Stimulated activated CD4-positive, alpha-beta T cell treated with anti-CD3 and anti-CD28 coated beads, Interleukin-1b, Interleukin-23, amount 100 ng/mL, for 1 hour (primary cell): ENCODE data around the gene VPS54.

Experiments
- DNase-seq, 2 donors: peaks; one replicate each; pipeline ENCODE4 v3.0.0-alpha.2; 2020; ENCODE audit warnings: low read depth in 2 of 2

The VPS54 gene, protein sequence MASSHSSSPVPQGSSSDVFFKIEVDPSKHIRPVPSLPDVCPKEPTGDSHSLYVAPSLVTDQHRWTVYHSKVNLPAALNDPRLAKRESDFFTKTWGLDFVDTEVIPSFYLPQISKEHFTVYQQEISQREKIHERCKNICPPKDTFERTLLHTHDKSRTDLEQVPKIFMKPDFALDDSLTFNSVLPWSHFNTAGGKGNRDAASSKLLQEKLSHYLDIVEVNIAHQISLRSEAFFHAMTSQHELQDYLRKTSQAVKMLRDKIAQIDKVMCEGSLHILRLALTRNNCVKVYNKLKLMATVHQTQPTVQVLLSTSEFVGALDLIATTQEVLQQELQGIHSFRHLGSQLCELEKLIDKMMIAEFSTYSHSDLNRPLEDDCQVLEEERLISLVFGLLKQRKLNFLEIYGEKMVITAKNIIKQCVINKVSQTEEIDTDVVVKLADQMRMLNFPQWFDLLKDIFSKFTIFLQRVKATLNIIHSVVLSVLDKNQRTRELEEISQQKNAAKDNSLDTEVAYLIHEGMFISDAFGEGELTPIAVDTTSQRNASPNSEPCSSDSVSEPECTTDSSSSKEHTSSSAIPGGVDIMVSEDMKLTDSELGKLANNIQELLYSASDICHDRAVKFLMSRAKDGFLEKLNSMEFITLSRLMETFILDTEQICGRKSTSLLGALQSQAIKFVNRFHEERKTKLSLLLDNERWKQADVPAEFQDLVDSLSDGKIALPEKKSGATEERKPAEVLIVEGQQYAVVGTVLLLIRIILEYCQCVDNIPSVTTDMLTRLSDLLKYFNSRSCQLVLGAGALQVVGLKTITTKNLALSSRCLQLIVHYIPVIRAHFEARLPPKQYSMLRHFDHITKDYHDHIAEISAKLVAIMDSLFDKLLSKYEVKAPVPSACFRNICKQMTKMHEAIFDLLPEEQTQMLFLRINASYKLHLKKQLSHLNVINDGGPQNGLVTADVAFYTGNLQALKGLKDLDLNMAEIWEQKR

GRCh38 chr2:64019083-64019974, at the start of gene VPS54:
TSS of gene VPS54 (minus strand) at chr2:64019428. CDS start at chr2:63983999, 35,429 bp downstream.
- DNase-seq = peak; percentile 3 to 11

- DNase-seq = no peak
These were observed 48.1 kb upstream of the VPS54 start for GRCh38 chr2:64067326-64067725.

GRCh38 chr2:64065516-64065915, 46.3 kb upstream of the VPS54 start:
- no peak for DNase-seq

DNA sequence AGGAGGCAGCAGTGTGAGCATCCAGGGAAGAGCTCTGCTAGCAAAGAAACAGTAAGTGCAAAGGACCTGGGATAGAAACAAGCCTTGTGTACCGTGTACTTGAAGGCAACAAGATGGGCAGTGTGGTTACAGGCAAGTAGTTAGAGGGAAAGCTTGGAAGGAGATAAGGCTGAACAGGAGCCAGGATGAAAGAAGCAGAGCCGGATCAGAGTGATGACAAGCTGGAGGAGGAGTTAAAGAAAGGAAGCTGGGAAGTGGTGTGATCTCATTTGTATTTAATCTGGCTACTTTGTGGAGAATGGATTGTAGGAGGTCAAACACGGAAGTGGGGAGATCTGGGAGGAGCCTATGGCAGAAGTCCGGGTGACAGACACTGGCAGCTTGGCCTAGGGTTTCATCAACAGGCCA, 44.7 kb upstream of the VPS54 start:
- no peak for DNase-seq

DNA sequence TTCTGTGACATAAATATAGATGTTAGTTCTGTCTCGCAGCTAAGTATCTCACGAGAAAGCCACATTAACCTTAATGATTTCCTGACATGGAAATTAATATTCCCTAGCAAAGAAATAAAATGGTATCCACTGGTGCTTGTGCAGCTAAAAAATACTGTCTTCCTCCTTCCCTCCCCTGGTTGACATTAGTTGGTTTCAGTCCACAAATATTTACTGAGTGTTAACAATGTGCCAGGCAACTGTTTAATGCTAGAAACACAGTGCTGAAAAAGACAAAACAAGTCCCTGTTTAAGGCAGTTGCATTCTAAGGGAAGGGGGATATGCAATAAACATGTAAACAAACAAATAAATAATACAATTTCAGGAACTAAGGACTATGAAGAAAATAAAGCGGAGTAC, 44.2 kb upstream of the VPS54 start:
- no peak for DNase-seq

GRCh38 chr2:64062840-64063239, 43.6 kb upstream of the VPS54 start:
- no peak for DNase-seq

DNA sequence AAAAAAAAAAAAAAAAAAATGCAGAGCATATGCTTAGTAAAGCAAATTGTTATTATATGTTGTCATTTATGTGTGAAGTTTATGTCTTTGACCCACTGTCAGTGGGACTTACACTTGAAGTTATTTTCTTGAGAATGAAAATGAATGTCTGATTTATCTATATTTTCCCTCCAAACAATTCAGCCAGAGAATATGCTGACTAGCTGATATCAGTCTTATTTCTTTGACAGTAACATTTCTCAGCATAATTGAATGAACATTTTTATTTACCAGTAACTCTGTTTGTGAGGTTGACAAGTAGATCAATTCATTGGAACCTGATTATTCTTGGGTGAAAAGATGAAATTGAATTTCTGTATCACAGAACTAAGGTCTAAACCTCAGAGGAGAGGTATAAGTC, 40.0 kb upstream of the VPS54 start:
- no peak for DNase-seq

GRCh38 chr2:64056021-64056420, 36.8 kb upstream of the VPS54 start:
- no peak for DNase-seq

DNA sequence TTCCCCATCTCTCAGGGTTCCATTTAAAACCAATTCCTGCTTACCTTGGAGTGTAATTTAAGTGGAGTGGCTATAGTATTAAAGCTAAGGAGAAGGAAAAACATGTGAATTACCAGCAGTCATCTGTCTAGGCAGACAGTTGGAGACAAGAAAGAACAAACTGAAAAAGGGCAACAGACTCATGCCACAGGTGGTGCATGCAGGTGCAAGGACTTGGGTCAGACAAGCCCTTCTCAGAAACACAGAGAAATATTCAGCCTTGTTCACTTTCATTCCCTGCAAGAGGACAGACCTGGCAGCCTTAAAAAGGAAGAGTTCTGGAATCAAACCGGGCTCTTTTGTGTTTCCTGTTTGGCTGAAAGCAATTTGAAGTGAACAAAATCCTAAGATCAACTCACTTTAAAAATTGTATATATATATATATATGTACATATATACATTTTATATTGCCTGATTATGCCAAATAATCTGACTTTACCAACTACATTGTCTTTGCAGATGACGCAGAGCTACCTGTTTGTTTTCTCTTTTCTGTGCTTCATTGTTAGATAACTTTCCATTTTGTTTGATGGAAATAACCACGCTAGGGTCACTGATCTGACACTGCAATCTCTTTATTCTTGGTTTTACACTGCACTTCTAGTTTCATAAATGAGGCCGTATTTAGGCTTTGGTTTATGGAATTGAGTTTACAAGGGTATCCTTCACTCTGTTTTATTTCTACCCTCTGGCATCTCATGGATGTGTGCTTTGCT, 35.1 kb upstream of the VPS54 start:
- DNase-seq = no peak

DNA sequence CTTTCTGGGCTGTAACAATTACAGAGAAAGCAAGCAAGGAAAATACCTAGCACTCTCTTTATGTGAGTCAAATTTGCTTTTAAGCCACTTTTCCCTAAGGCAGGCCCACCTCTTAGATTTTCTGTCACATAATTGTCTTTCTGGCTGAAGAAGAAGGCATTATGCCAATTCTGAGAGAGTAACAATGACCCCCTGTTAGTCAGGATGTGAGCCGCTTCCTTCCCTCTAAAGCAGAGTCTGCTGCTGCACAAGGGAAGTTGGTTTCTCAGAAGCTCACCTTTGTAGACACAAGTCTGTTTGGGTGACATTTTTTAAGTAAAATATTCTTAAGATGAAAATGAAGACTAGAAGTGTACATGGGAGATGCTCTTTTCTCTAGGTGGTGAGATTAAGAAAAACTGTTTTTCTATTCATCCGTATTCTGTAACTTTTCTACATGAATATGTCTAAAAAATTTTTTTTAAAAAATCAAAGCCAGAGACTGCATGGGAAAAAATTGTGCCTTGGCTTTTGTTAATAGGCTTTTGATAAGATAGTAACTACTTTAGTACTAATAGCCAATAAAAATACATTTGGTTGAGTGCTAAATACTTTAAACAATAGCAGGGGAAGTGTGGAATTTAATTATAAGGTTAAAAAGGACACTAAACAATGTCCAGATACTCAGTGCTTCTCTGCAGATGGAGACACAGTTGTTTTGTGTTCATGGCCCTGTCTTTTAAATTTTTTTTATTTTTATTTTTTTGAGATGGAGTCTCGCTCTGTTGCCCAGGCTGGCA, 33.4 kb upstream of the VPS54 start:
- DNase-seq = no peak

DNA sequence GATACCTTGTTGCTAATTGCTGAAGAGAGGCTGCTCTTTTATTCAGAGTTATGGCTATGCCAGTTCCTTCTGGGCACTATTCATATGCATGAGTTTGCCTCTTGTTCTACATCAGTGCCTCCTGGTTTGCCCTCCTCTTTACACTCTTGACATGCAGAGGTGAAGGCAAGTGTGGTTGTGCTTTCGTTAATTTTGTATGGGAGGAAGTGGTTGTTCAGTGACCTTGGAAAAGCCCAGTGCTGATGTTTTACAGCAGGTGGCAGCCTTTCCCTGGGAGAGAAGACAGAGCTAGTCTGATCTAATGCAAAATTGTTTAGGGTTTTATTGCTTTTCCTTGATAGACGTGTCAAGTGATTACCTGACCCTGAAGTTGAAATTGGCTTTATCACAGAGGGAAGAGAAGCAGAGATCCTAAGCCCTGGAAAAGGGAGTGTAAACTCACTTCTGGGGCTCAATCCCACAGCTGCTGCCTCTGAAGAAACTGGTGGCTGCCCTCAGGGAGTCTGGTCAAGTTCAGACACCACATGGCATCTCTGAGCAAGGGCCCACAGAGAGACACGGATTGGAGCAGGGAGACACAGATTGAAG, 30.5 kb upstream of the VPS54 start:
- DNase-seq = peak; percentile 19 to 21

DNA sequence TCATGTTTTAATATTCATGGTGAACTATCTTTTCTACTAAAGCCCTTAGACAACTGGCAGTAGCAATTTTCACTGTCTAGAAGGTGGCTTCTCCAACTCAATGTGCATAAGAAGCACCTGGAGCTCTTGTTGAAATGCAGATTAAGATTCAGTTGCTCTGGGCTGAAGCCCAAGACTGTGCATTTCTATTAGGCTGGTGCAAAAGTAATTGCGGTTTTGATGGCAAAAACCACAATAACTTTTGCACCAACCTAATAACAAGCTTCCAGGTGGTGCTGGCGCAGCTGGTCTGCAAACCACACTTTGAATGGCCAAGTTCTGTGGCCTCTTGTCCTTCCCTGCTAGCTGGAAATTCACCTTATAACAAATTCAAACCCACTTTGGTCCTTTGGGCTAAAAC, 26.7 kb upstream of the VPS54 start:
- no peak for DNase-seq

- DNase-seq = no peak
These were observed 20.9 kb upstream of the VPS54 start for GRCh38 chr2:64040161-64040560.

GRCh38 chr2:64036034-64036705, 16.9 kb upstream of the VPS54 start:
- no peak for DNase-seq

DNA sequence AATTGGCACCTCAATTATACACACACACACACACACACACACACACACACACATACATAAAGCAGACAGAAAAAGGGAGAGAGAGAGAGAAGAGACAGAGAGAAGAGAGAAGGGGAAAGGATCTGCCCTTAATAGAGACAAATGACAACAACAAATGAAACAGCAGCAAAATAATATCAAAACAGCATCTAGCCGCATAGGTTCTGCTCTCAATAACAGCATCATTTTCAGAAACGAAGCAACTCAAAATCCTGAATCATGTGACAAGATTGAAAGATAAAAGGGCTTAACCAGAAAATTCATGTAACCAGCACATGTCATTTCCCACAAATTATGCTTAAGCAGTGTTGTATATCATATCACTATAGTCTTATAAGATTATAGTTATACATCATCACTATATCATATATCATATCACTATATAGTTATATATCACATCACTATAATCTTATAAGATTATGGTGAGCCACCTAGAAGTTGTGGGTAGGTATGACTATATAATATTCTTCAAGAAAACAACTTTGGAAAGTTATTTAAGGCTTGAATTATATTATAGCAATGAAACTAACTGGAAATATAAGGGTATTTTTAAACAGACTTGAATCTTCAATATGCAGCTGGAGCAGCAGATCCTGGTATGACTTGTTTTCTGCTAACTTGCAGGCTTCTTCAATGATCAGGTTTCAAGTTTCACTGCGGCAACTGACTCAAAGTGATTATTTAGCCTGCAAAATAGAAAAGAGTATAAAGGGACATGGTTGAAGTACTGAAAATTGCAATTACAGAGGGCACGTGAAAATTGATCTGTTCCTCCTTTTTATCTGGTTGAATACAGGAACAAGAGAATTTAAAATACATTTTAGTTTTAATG, 16.1 kb upstream of the VPS54 start:
- no peak for DNase-seq

- DNase-seq = no peak
These were observed 10.0 kb upstream of the VPS54 start for GRCh38 chr2:64029116-64029665.

- no peak for DNase-seq
These were observed 6.5 kb upstream of the VPS54 start for GRCh38 chr2:64025741-64026140.
